ENCODE measurements around the gene ZBTB18. TPM values are rescaled to one million over a fixed set of nuclear protein-coding genes. Genes with fewer than 3 reads are reported as not detected.
A peak's percentile ranks its signal among the peaks of the same experiment; 100 is the strongest.

ZBTB18 gene
- polyA plus RNA-seq, 2 of the 4 experiments (the other 2 are of a cell fraction), result 9.7 to 9.9 TPM

DNA sequence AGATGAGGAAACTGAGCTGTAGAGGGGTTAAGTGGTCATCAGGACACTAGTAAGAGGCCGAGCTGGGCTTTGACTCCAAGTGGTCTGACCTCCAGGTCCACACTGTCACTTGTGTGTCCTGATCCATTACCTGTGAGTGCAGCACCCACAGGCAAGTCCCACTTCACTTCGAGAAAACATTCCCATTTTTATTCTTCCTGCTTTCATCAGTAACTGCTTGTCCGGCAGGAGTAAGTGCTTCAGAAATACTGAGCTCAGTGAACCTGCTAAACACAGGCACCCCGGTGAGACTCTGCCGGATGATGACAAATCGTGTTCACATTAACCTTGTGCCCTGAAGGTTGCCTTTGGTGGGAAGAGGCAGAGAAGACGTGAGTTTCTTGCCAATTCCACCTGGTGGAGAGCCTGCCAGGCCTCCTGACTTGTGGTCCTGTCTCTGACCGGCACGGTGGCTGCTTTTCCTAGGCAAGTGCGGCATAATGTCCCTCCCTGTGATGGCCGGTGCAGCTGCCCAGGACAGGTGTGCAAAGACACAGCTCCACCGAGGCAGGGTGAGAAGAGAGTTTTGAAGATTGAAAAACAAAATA is 29.4 kb downstream of the ZBTB18 start:
- no peaks in the 10 kb centered on the region for H3K4me1 ChIP-seq
- ChIA-PET POLR2A (no interaction called here), CTCF (no interaction called here)
- DNase-seq (ENCODE audit: low read depth in 1 of 2, low spot score in 1 of 2) (no peak), FAIRE-seq (no peak), ATAC-seq (no peak)
- H3K27ac ChIP-seq, result peak overlapping the region in 1 of 2 experiments; percentile 18; a peak in 1 of 6 replicates
- H3K4me2 ChIP-seq, result no peak overlapping the region
- H3K4me3 ChIP-seq, result no peak overlapping the region
- WGBS (ENCODE audit: missing lambda C conversion rate), result 57% methylated on average over 12 of the region's 12 CpGs
- H3K9me3 ChIP-seq, result peaks cover under 1% of the 10 kb centered on the region; the same call in 1 of the 3 replicates
- TF ChIP-seq NFE2L2 (conservative IDR thresholded peaks at IDR 0.05; ENCODE audit: low read length), result no peak

DNA sequence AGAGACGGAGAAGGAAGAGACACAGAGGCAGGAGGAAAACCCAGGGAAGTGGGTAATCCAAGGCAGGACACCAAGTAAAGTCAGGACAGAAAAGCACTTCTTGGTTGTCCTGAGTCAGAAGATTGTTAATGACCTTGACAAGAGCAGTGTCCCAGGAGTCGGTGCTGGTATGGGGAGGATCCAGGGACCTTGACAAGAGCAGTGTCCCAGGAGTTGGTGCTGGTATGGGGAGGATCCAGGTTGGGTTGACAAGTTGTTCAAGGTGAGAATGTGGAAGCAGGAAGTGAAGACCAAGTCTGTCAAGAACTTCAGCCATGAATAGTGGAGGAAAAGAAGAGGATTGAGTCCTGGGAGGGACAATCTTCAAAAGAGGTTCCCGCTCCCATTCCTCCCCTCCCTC is 31.9 kb downstream of the ZBTB18 start:
- no peaks in the 10 kb centered on the region for H3K4me1 ChIP-seq
- H3K27ac ChIP-seq, result no peak overlapping the region
- CTCF ChIA-PET, result no interaction called here
- H3K4me3 ChIP-seq, result no peak overlapping the region
- ATAC-seq, result no peak
- POLR2A ChIA-PET, result interaction anchor here (0.6 kb wide), 1 partner anchor 424 kb away, joined by 5 read pairs; no protein-coding TSS in a partner anchor
- peaks cover 7% of the 10 kb centered on the region; the same call in 1 of the 3 replicates for H3K9me3 ChIP-seq
- no peak overlapping the region for H3K4me2 ChIP-seq
- DNase-seq (ENCODE audit: low read depth in 1 of 2, low spot score in 1 of 2), result no peak
- FAIRE-seq, result no peak
- TF ChIP-seq ZC3H11A (IDR thresholded peaks at IDR 0.05) (no peak), SMC3 (IDR thresholded peaks at IDR 0.05) (no peak), HOXB5 (CRISPR knock-in tag; IDR thresholded peaks at IDR 0.05) (no peak), FOSB (CRISPR knock-in tag; IDR thresholded peaks at IDR 0.05) (no peak), MYC (IDR thresholded peaks at IDR 0.05; ENCODE audit: borderline replicate concordance, low read length) (no peak), ZSCAN20 (CRISPR knock-in tag; IDR thresholded peaks at IDR 0.05) (no peak), EP300 (IDR thresholded peaks at IDR 0.05) (no peak), ZNF302 (CRISPR knock-in tag; IDR thresholded peaks at IDR 0.05) (no peak), CHD4 (IDR thresholded peaks at IDR 0.05; ENCODE audit: borderline replicate concordance) (no peak), CBX8 (IDR thresholded peaks at IDR 0.05) (no peak), NPAS2 (CRISPR knock-in tag; IDR thresholded peaks at IDR 0.05; ENCODE audit: borderline replicate concordance) (no peak), RFX5 (IDR thresholded peaks at IDR 0.05) (no peak)
- TF ChIP-seq, protein P1, sequence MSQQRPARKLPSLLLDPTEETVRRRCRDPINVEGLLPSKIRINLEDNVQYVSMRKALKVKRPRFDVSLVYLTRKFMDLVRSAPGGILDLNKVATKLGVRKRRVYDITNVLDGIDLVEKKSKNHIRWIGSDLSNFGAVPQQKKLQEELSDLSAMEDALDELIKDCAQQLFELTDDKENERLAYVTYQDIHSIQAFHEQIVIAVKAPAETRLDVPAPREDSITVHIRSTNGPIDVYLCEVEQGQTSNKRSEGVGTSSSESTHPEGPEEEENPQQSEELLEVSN (IDR thresholded peaks at IDR 0.05; ENCODE audit: borderline replicate concordance, low read depth), result no peak
- TF ChIP-seq, protein P2, sequence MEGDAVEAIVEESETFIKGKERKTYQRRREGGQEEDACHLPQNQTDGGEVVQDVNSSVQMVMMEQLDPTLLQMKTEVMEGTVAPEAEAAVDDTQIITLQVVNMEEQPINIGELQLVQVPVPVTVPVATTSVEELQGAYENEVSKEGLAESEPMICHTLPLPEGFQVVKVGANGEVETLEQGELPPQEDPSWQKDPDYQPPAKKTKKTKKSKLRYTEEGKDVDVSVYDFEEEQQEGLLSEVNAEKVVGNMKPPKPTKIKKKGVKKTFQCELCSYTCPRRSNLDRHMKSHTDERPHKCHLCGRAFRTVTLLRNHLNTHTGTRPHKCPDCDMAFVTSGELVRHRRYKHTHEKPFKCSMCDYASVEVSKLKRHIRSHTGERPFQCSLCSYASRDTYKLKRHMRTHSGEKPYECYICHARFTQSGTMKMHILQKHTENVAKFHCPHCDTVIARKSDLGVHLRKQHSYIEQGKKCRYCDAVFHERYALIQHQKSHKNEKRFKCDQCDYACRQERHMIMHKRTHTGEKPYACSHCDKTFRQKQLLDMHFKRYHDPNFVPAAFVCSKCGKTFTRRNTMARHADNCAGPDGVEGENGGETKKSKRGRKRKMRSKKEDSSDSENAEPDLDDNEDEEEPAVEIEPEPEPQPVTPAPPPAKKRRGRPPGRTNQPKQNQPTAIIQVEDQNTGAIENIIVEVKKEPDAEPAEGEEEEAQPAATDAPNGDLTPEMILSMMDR (IDR thresholded peaks at IDR 0.05), result no peak
- TF ChIP-seq, protein P3, sequence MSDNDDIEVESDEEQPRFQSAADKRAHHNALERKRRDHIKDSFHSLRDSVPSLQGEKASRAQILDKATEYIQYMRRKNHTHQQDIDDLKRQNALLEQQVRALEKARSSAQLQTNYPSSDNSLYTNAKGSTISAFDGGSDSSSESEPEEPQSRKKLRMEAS (IDR thresholded peaks at IDR 0.05), result no peak
- TF ChIP-seq, protein P4, sequence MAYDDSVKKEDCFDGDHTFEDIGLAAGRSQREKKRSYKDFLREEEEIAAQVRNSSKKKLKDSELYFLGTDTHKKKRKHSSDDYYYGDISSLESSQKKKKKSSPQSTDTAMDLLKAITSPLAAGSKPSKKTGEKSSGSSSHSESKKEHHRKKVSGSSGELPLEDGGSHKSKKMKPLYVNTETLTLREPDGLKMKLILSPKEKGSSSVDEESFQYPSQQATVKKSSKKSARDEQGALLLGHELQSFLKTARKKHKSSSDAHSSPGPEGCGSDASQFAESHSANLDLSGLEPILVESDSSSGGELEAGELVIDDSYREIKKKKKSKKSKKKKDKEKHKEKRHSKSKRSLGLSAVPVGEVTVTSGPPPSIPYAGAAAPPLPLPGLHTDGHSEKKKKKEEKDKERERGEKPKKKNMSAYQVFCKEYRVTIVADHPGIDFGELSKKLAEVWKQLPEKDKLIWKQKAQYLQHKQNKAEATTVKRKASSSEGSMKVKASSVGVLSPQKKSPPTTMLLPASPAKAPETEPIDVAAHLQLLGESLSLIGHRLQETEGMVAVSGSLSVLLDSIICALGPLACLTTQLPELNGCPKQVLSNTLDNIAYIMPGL (CRISPR knock-in tag; IDR thresholded peaks at IDR 0.05; ENCODE audit: borderline replicate concordance), result no peak
- 73% methylated on average over 3 of the region's 3 CpGs for WGBS (ENCODE audit: missing lambda C conversion rate)

DNA sequence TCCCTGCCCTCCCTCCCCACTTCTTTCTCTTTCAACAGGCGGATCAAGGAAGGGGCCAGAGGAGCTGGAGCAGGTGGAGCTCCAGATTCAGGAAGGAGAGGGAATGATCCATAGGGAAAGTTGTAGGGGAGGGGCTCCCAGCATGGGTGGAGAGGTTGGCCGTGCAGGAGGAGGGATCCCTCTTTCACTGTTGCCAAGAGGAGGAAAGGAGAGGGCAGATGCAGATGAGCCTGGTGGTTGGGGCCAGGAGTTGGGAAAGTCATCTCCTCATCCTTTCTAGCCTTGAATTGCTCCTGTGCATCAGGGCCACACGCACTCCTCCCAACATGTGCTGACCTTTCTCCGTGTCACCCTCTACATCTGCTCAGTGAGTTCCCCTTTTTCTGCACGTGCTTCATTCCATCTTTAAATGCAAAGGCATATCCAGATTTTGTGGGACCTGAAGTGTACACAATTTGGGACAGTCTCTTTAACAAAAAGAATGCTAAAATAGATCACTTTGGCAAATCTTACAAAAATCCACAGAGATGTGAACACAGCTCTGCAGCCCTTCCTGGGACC is 32.4 kb downstream of the ZBTB18 start:
- TF ChIP-seq HDAC2 (IDR thresholded peaks at IDR 0.05) (no peak), FOSB (CRISPR knock-in tag; IDR thresholded peaks at IDR 0.05) (no peak), TP53 (CRISPR knock-in tag; IDR thresholded peaks at IDR 0.05) (no peak), ZNF302 (CRISPR knock-in tag; IDR thresholded peaks at IDR 0.05) (no peak), POLR2AphosphoS2 (conservative IDR thresholded peaks at IDR 0.05; ENCODE audit: low read length) (no peak), JUN (IDR thresholded peaks at IDR 0.05) (no peak), RARB (CRISPR knock-in tag; IDR thresholded peaks at IDR 0.05) (no peak)
- Histone ChIP-seq H3K4me3 (no peak overlapping the region), H3K27ac (no peak overlapping the region), H3K4me1 (no peaks in the 10 kb centered on the region), H3K4me2 (no peak overlapping the region), H3K9me3 (peaks cover 7% of the 10 kb centered on the region; the same call in 1 of the 3 replicates)
- POLR2A ChIA-PET, result interaction anchor here (0.6 kb wide), 1 partner anchor 425 kb away, joined by 5 read pairs; no protein-coding TSS in a partner anchor
- FAIRE-seq (no peak), ATAC-seq (no peak), DNase-seq (ENCODE audit: low read depth in 1 of 2, low spot score in 1 of 2) (no peak)
- 43% methylated on average over 5 of the region's 5 CpGs for WGBS (ENCODE audit: missing lambda C conversion rate)
- CTCF ChIA-PET, result interaction anchor here (1.7 kb wide), 1 partner anchor 18 kb away, joined by 4 read pairs; no protein-coding TSS in a partner anchor
